ENCODE results near the gene SPRYD3. TPM values are rescaled to one million over a fixed set of nuclear protein-coding genes. Genes with fewer than 3 reads are reported as not detected.
A peak's percentile ranks its signal among the peaks of the same experiment; 100 is the strongest.

The SPRYD3 gene
- total RNA-seq, 4 donors from 2014 or later = 21.0 to 39.5 (median 28.4) TPM

GRCh38 chr12:53048033-53048779 is 31.0 kb downstream of the SPRYD3 start:
- no peak overlapping the region for H3K4me3 ChIP-seq (ENCODE audit: low read depth, poor library complexity, severe bottlenecking)
- intact Hi-C loops (cut with DNase I; ENCODE audit: low total_unique reads) = no loop called here
- no peak for TF ChIP-seq POLR2A (IDR thresholded peaks at IDR 0.05)
- no peak for TF ChIP-seq CTCF (IDR thresholded peaks at IDR 0.05)
- 32 to 33% methylated on average over 8 to 10 of the region's 10 CpGs for WGBS, 2 donors
- DNase-seq (ENCODE audit: low spot score in 2 of 2) = peak in 1 of 2 donors; percentile 92

GRCh38 chr12:53047221-53048032 is 31.8 kb downstream of the SPRYD3 start:
- 4% methylated on average over 10 to 19 of the region's 94 CpGs for WGBS, 2 donors
- TF ChIP-seq POLR2A (IDR thresholded peaks at IDR 0.05) = no peak
- no peak for TF ChIP-seq CTCF (IDR thresholded peaks at IDR 0.05)

GRCh38 chr12:53046655-53047220 is 32.5 kb downstream of the SPRYD3 start:
- 1% methylated on average over 27 to 29 of the region's 44 CpGs for WGBS, 2 donors
- peak overlapping the region; percentile 42 for H3K4me3 ChIP-seq (ENCODE audit: low read depth, poor library complexity, severe bottlenecking)
- TF ChIP-seq POLR2A (IDR thresholded peaks at IDR 0.05) = peak in 1 of 2 donors; percentile 93
- no peak for TF ChIP-seq CTCF (IDR thresholded peaks at IDR 0.05)
- intact Hi-C loops (cut with DNase I; ENCODE audit: low total_unique reads) = no loop called here
- DNase-seq (ENCODE audit: low spot score in 2 of 2) = peak; percentile 89 to 98

More at GRCh38 chr12:53047221-53048032, 31.8 kb downstream of the SPRYD3 start:
- peak in 1 of 2 donors; percentile 96 for DNase-seq (ENCODE audit: low spot score in 2 of 2)
- peak overlapping the region; percentile 21 for H3K4me3 ChIP-seq (ENCODE audit: low read depth, poor library complexity, severe bottlenecking)
- intact Hi-C loops (cut with DNase I; ENCODE audit: low total_unique reads) = no loop called here

- DNase-seq (ENCODE audit: low spot score in 2 of 2) = peak in 1 of 2 donors; percentile 87
- WGBS, 2 donors = 29 to 30% methylated on average over 5 of the region's 5 CpGs
- H3K4me3 ChIP-seq (ENCODE audit: low read depth, poor library complexity, severe bottlenecking) = no peak overlapping the region
- TF ChIP-seq POLR2A (IDR thresholded peaks at IDR 0.05) (no peak), CTCF (IDR thresholded peaks at IDR 0.05) (no peak)
- intact Hi-C loops (cut with DNase I; ENCODE audit: low total_unique reads) = no loop called here
Observed at GRCh38 chr12:53045696-53046045, 33.5 kb downstream of the SPRYD3 start.

GRCh38 chr12:53044896-53045695 is 34.1 kb downstream of the SPRYD3 start:
- WGBS, 2 donors = 40 to 42% methylated on average over 4 of the region's 4 CpGs
- intact Hi-C loops (cut with DNase I; ENCODE audit: low total_unique reads) = no loop called here
- no peak for TF ChIP-seq CTCF (IDR thresholded peaks at IDR 0.05)
- TF ChIP-seq POLR2A (IDR thresholded peaks at IDR 0.05) = no peak
- no peak overlapping the region for H3K4me3 ChIP-seq (ENCODE audit: low read depth, poor library complexity, severe bottlenecking)
- DNase-seq (ENCODE audit: low spot score in 2 of 2) = no peak

Data from lower leg skin (tissue), 4 donors.